ENCODE data around the gene CSNK1G2.

GRCh38 chr19:2015608-2015950 lies 74.6 kb downstream of the CSNK1G2 start, which contains the start of gene BTBD2:
- no peak for TF ChIP-seq POLR2A (IDR thresholded peaks at IDR 0.05; ENCODE audit: low read depth)
- no peak for TF ChIP-seq CTCF (IDR thresholded peaks at IDR 0.05)

Data from esophagus muscularis mucosa (tissue), 3 donors.